Glutamatergic neuron (in vitro differentiated cells): Measurements from ENCODE around the gene TMEM200B. TPM values are rescaled to one million over a fixed set of nuclear protein-coding genes. Genes with fewer than 3 reads are reported as not detected.

Experiments used
- DNase-seq: peaks from one replicate; pipeline ENCODE4 v3.0.0; 2022
- H3K27ac Mint-ChIP-seq: one replicate; pipeline ENCODE4 v1.8.0; 2020; ENCODE audit warnings: mild to moderate bottlenecking, mixed read lengths, inconsistent platforms; ENCODE audit not compliant: unreplicated experiment
- H3K27me3 Mint-ChIP-seq: one replicate; pipeline ENCODE4 v1.8.0; 2020; ENCODE audit warnings: mild to moderate bottlenecking, moderate library complexity, mixed read lengths, inconsistent platforms; ENCODE audit not compliant: unreplicated experiment
- H3K36me3 Mint-ChIP-seq: one replicate; pipeline ENCODE4 v1.8.0; 2020; ENCODE audit warnings: mild to moderate bottlenecking, mixed read lengths, inconsistent platforms; ENCODE audit not compliant: unreplicated experiment
- H3K4me1 Mint-ChIP-seq: one replicate; pipeline ENCODE4 v1.8.0; 2020; ENCODE audit warnings: mild to moderate bottlenecking, low read depth, mixed read lengths, inconsistent platforms; ENCODE audit not compliant: unreplicated experiment
- H3K4me3 Mint-ChIP-seq: one replicate; pipeline ENCODE4 v1.8.0; 2020; ENCODE audit warnings: mild to moderate bottlenecking, mixed read lengths, inconsistent platforms; ENCODE audit not compliant: unreplicated experiment
- H3K9me3 Mint-ChIP-seq: one replicate; pipeline ENCODE4 v1.8.0; 2020; ENCODE audit warnings: mild to moderate bottlenecking, moderate library complexity, mixed read lengths, inconsistent platforms; ENCODE audit not compliant: unreplicated experiment
- CTCF ChIP-seq: fragments of 200-600 bp; sonication (generic); IDR thresholded peaks from one replicate; pipeline ENCODE4 v1.5.0; 2021; ENCODE audit not compliant: partially characterized antibody, unreplicated experiment
- long read RNA-seq: library from polyadenylated mRNA; unstranded; transcript quantifications from one replicate; pipeline ENCODE4 v2.0.0, GENCODE V29; 2020; ENCODE audit not compliant: unreplicated experiment
- total RNA-seq: library from RNA; stranded (reverse); fragmentation: NEBNext Ultra II Directional; extraction: Animal tissue kit (Norgen Biotek cat#: 25700); gene quantifications from one replicate; pipeline ENCODE4 v1.2.1, GENCODE V29; 2021; ENCODE audit not compliant: unreplicated experiment

TMEM200B gene
- total RNA-seq = 5.8 TPM
- long read RNA-seq = 0 reads

GRCh38 chr1:29123887-29124365 is at the start of gene TMEM200B:
TMEM200B (minus strand) TSS chr1:29123903; CDS start chr1:29121828, 2,075 bp downstream.
- Mint-ChIP-seq H3K27me3 (peaks cover 3% of the 10 kb centered on the region), H3K36me3 (no peaks in the 10 kb centered on the region), H3K4me3 (peak within 1 kb of the TSS; percentile 68), H3K9me3 (peaks cover 2% of the 10 kb centered on the region), H3K4me1 (no peaks in the 10 kb centered on the region), H3K27ac (no peak within 1 kb of the TSS)
- TF ChIP-seq CTCF = no peak
- DNase-seq = no peak

- H3K4me1 Mint-ChIP-seq = peaks cover 38% of the 10 kb centered on the region
- H3K4me3 Mint-ChIP-seq = peak overlapping the region; percentile 14
- H3K27ac Mint-ChIP-seq = peak overlapping the region; percentile 63
- peaks cover 8% of the 10 kb centered on the region for H3K27me3 Mint-ChIP-seq
- TF ChIP-seq CTCF = no peak
- H3K9me3 Mint-ChIP-seq = no peaks in the 10 kb centered on the region
- no peak for DNase-seq
- no peaks in the 10 kb centered on the region for H3K36me3 Mint-ChIP-seq
These were observed 48.8 kb upstream of the TMEM200B start for GRCh38 chr1:29172415-29172939.

GRCh38 chr1:29171521-29171920 is 47.8 kb upstream of the TMEM200B start:
- H3K27me3 Mint-ChIP-seq = peaks cover 8% of the 10 kb centered on the region
- no peak for TF ChIP-seq CTCF
- H3K27ac Mint-ChIP-seq = no peak overlapping the region
- H3K4me1 Mint-ChIP-seq = peaks cover 36% of the 10 kb centered on the region
- peak overlapping the region; percentile 71 for H3K4me3 Mint-ChIP-seq
- no peaks in the 10 kb centered on the region for H3K9me3 Mint-ChIP-seq
- H3K36me3 Mint-ChIP-seq = no peaks in the 10 kb centered on the region
- DNase-seq = no peak

GRCh38 chr1:29171089-29171488 is 47.4 kb upstream of the TMEM200B start:
- DNase-seq = no peak
- no peak for TF ChIP-seq CTCF

GRCh38 chr1:29169976-29170375 is 46.3 kb upstream of the TMEM200B start:
- Mint-ChIP-seq H3K27me3 (peaks cover 8% of the 10 kb centered on the region), H3K27ac (no peak overlapping the region), H3K4me3 (no peak overlapping the region), H3K36me3 (no peaks in the 10 kb centered on the region), H3K9me3 (no peaks in the 10 kb centered on the region), H3K4me1 (peaks cover 37% of the 10 kb centered on the region)
- no peak for TF ChIP-seq CTCF
- DNase-seq = no peak

More at GRCh38 chr1:29171089-29171488, 47.4 kb upstream of the TMEM200B start:
- Mint-ChIP-seq H3K27ac (peak overlapping the region; percentile 75), H3K4me1 (peaks cover 36% of the 10 kb centered on the region), H3K36me3 (no peaks in the 10 kb centered on the region), H3K9me3 (no peaks in the 10 kb centered on the region), H3K4me3 (peak overlapping the region; percentile 71), H3K27me3 (peaks cover 8% of the 10 kb centered on the region)
